ENCODE data around the gene CSAG1.
"Not testable (repeated sequence)": the region's sequence is repeated elsewhere in the genome, so short reads cannot be mapped to it uniquely, and the experiment has no call there.

Gene CSAG1

GRCh38 chrX:152697952-152698931 is 35.3 kb downstream of the CSAG1 start, which contains the start of gene MAGEA3:
Gene MAGEA3 (plus strand): TSS chrX:152698794. CDS start chrX:152700833, 2,039 bp downstream.
- not testable (repeated sequence) for DNase-seq (ENCODE audit: low spot score)

DNA sequence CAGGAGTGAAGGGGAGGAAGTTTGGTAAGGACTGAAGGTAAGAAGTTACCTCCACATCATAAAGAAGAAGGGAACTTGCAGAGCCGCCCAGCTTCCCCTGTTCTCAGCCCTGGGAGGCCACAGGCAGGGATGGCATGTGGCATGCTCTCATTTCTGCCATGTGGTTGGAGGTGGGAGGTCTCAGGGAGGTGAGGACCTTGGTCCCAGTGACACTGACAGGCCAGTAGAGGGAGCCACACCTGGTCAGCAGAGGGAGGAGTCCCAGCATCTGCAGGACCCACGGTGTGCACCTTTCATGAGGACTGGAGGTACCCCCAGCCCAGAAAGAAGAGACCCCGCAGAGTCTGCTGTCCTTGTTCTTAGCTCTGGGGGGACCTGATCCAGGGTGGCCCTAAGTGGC is 52.5 kb downstream of the CSAG1 start:
- not testable (repeated sequence) for DNase-seq (ENCODE audit: low spot score)

Measured in left forelimb (tissue), 1 donor.